A549 treated with AZD9567 at 1 μM for 4 hours (cell line): ENCODE measurements around the gene KIF9. TPM values are rescaled to one million over a fixed set of nuclear protein-coding genes. Genes with fewer than 3 reads are reported as not detected.

ENCODE experiments used
- total RNA-seq: library from RNA; stranded (reverse); fragments of 200-300 nt; extraction: Qiagen RNA extraction; gene quantifications from 5 replicates; pipeline ENCODE4 v1.2.3, GENCODE V29; 2022; ENCODE audit not compliant: insufficient read depth

Gene KIF9
- total RNA-seq = 20.1 to 28.1 TPM (median 21.4 TPM) in 5 replicates

DNA sequence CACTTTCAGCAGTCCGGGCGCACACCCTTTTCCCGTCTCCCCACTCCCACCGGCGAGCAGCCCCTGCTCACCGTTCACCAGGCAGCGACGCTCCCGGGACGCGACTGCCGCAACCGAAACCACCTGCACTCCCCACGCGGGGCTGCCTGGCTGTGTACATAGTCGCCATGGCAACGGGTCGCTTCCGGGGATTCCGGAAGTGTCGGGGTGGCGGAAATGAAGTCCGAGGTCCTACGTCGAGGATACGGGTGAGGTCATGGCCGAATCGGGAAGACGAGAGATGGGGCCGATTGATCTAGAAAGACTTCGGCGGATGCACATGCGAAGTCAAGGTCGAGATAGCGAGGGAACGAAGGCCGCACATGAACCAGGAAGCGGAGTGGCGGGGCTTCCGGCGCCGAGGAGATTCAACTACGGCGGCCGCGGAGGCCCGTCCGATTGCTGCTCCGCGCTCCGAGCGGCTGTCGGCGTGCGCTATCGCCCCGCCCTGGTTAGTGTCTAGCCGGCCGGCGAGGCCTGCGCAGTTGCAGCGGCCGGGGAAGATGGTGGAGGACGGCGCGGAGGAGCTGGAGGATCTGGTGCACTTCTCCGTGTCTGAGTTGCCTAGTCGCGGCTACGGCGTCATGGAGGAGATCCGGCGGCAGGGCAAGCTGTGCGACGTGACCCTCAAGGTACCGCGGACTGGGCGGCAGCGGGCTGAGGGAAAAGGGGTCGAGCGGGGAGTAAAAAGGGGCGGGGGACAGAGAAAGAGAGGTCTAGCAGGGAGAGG, at the start of gene KIF9, which contains the start of gene KLHL18:
KIF9 (minus strand) TSS at position 376 of the 769 bp plus-strand sequence. CDS start 5,425 bp downstream, outside the sequence.
KLHL18 (plus strand) TSS at position 521 of the 769 bp plus-strand sequence; CDS start at position 543, 22 bp downstream.

Other genes with a start within 250 kb of the KIF9 start
- 16.5 to 31.7 TPM (median 18.5 TPM) in 5 replicates for gene SETD2, start 118.7 kb downstream of the KIF9 start, total RNA-seq
- gene KLHL18, start 145 bp upstream of the KIF9 start, total RNA-seq = 8.6 to 21.4 TPM (median 19.4 TPM) in 5 replicates
- 17.9 to 25.2 TPM (median 24.4 TPM) in 5 replicates for gene PTPN23, start 98.2 kb upstream of the KIF9 start, total RNA-seq
- gene SCAP, start 193.1 kb upstream of the KIF9 start, total RNA-seq = 21.5 to 30.7 TPM (median 29.6 TPM) in 5 replicates
- gene ELP6, start 230.9 kb upstream of the KIF9 start, total RNA-seq = 25.9 to 35.1 TPM (median 26.7 TPM) in 5 replicates